HG03571 (cell line): ENCODE measurements around the gene PPP2R2B.
"Not testable (repeated sequence)": the region's sequence is repeated elsewhere in the genome, so short reads cannot be mapped to it uniquely, and the experiment has no call there.

Experiments
- ATAC-seq: cut with Tn5 transposase; IDR thresholded peaks from one replicate; pipeline ENCODE4 v1.9.1; 2021; ENCODE audit not compliant: unreplicated experiment

Gene PPP2R2B

DNA sequence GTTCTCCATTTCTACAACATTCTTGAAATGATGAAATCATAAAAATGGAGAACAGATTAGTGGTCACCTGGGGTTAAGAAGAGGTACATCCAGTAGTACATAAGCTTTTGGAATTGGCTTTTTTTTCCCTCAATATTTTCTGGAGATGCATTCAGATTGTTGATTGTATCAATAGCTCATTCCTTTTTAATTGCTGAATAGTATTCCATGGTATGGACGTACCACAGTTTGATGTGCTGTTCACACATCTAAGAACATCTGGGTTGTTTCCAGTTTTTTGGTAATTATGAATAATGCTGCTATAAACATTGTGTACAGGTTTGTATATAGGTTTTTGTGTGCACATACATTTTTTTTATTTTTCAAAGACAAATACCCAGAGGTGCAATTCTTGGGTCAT, 130.0 kb downstream of the PPP2R2B start:
- ATAC-seq = no peak

DNA sequence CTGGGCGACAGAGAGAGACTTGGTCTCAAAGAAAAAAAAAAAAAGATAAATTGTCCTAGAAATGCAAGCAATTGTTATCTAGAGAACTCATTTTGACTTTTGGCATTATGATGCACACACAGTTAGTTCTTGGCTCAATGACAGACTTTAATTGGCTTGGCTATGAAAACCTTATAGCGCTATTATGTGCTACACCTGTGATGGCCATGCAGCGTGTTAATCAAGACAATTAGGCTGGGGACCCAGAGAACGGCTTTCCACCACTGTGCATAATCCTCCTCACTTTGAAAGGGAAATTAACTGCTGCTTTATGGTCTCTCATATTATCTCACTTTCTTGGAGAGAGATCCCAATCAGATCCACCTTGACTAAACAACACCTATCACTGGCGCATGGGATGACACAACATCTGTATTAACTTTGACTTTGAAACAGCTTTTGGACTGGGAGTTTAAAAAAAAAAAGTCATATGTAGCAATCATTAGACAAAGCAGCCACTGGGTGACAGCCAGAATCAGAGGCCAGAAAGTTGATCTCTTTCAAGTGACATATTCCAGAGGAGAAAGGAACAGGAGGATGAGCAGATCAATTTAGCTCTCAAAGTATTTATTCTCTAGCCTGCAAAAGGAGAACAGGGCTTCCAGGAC, 132.5 kb downstream of the PPP2R2B start:
- ATAC-seq = no peak

DNA sequence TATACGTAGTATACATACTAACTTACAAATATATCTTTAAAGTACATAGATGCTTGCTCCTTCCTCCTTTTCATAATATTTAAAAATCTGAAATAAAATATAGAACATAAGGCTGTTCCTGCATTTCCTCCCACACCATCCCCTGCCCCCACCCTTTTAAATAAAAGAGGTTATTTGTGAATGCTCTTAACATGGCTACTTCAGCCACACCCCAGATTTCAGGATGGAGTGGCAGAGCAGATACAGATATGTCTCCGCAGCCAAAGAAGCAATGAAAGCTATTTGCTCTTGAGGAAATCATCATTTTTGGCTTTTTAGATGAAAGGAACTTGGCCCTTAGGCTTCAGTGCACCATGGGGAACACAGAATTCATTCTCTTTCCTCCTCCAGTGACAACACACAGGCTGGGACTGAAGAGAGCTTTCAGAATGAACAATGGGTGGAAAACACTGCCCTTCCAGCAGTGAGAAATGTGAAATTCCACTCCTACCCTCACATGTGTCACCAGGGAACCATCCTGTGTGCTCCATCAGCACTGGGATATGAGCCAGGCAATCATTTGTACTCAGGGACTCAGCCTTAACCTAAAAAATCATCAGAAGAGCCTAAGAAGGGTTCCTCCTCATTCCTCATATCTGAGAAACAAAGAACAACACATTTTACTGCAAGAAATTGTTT, 134.3 kb downstream of the PPP2R2B start:
- no peak for ATAC-seq

DNA sequence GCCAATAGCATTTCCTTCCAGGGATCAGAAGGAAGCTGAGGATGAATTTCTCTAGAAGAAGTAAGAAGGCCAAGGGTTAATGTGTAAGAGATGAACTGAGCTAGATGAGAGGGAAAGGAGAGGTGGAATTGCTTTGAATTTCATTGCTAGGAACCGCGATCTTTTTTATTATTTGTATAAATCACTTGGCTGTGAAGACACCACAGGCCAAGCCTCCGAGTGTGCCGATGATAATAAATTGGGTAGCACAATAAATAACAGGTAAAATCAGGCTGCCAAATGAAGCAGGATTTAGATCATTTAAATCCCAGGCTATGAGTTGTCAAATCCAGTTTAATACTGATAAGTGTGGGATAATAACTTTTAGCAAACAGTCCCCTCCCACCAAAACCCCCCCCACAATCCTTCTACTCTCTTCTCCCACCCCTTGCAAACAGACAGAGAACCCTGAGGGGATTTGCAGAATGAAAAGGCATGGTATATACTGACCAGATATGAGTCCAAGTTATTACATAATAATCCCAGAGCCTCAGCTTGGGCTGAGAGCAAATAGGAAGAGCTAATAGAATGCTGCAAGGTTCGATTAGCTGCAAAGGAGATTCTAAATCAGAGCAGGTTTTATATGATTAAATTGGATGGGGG, 143.5 kb downstream of the PPP2R2B start:
- ATAC-seq = no peak

DNA sequence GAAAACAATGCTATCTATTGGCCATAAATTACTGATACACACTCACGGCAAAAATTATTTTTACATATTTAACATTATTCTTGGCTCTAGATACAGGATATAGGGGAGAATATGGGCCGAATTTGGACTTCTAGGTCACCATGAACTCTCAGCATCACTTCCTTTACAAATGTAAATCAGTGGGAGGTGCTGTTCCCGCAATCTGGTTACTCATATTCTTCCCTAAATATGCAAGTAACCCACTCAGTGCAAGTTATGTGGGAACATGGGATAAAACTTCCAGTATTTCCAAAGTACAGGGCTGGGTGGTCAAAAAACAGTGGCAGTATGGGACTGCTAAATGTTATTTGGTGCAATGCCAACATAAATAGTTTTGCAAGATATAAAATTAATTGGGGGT, 145.6 kb downstream of the PPP2R2B start:
- no peak for ATAC-seq

DNA sequence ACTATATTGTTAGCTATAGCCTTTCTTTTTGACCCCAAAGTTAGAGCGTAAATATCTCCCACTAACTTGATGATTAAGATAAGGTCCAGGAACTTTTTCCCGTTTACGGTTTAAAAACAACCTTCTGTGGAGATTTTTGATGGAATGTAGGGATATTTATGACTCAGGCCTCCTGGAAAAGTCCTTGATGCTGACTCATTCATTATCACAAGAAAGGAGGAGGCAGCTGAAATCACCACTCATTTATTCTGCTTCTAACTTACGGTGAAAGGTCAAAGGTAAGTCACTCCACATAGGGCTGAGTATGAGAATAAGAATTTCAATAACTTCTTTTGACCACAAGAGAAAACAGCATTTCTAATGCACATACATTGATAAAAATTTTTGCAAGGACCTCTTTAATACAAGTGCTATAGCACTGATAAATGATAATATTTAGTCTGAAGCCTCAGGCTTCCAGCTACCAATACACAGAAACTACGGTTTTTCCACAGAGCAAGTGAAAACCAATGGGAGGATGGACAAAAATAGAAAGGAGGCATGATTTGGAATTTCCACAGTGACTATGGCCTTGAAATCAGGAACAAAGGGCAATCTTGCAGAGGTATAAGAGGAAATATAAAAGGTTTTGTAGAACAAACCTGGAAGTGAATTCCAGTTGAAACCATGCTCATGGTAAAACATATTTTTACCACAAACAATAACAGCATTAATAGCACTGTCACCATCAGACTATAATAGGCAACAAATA, 146.5 kb downstream of the PPP2R2B start:
- ATAC-seq = no peak

DNA sequence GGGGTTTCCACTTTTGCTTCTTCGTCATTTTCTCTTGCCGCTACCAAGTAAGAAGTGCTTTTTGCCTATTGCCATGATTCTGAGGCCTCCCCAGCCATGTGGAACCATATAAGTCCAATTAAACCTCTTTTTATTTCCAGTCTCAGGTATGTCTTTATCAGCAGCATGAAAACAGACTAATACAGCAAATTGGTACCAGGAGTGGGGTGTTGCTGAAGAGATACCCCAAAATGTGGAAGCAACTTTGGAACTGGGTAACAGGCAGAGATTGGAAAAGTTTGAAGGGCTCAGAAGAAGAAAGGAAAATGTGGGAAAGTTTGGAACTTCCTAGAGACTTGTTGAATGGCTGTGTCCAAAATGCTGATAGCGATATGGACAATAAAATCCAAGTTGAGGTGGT, 149.8 kb downstream of the PPP2R2B start:
- not testable (repeated sequence) for ATAC-seq

DNA sequence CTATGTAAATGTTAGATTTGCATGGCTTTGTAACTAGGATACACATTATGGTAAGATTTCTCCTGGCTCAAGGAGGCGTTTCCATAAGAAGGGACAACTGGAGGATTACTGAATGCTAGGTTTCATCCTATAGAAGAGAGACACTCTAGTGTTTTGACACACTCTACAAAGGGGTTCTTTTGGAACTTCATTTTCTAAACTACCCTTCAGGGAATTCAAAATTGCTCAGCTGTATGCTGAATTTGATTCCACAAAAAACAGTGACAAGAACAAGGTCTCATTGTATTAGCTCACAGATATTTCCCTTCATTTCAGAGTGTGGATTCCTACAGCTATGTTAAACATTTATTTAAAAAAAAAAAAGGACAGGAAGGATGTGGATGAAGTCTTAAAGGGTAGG, 151.7 kb downstream of the PPP2R2B start:
- ATAC-seq = no peak

DNA sequence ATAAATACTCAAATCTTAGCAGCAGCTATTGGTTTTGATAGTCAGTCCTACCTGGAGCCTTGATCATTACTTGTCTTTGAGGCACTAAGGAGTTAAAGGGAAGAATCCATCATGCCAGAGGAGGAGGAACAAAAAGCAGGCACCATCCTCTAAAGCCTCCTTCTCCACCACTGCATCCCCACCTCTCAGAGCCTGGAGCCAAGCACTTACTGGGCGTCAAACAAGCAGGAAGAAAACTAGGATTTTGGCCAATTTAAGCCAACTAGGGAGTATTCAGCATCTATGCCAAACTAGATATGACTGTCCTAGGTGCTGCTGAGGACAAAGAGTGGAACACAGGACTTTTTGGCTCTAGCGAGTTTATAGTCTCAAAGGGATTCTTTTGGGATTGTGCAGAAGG, 152.5 kb downstream of the PPP2R2B start:
- no peak for ATAC-seq

DNA sequence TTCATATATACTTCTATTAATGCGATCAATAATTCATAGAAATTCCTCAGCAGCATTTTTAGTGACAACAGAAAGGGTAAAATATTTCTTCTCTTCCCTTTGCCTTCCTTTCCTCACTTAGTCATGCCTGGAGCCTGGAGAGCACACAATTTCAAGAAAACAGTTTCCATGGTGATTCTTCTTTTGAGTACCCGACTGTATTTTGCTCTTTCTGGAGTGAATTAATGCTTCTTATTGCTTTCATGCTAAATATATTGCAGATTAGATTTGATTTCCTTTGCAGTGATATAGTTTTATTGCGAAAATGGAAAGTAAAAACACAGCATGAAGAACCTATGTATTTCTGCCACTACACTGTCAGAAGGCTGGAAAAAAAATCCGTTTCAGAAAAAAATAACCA, 153.5 kb downstream of the PPP2R2B start:
- ATAC-seq = no peak

DNA sequence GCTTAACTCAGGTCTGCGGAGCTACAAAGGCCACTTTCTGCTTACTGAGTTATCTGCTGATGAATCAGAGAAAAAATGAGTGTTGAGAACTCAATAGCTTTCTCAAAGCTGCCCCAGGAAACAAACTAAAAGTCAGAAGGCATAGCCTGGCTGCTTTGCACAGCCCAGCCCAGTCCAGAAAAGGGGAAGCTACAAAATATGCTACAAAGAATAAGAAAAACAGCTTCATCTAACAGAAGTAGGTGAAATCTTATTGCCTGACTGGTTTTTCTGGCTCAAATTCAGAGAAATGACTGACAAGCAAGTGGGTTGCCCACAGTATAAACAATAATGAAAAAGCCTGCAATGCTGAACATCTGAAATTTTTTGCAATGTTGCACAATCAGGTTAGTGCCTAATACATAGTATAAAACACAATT, 156.2 kb downstream of the PPP2R2B start:
- no peak for ATAC-seq

DNA sequence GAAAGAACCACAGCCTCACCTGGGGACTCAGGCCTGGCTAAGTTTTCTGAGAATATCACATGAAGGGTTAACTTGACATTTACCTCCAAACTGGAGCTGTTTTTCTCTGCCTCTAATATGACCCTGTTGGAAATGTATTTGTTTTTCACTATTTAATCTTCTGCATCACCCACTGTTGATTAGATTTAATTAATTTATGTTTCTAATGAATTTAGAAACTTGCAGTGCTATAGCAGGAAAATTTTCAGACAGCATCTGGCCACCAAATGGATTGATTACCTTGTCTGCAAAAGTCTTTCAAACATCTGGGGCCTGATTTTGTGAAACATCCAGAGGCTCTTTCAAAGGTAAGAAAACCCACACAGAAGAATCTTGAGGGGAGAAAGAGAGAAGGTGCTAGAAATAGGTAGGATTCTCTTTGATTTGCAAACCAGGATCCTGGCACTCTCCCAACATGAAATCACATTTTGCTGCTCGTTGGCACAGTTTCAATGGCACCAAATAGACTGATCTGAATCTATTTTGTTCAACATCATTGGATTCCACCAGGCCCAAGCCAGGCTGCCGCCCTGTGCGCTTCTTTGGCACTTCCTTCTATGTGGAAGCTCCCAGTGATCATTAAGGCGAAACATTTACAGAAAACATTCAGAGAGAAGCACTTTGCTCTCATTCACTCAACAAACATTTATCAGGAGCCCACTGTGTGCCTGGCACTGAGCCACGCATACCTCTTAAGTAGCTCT, 157.3 kb downstream of the PPP2R2B start:
- no peak for ATAC-seq

DNA sequence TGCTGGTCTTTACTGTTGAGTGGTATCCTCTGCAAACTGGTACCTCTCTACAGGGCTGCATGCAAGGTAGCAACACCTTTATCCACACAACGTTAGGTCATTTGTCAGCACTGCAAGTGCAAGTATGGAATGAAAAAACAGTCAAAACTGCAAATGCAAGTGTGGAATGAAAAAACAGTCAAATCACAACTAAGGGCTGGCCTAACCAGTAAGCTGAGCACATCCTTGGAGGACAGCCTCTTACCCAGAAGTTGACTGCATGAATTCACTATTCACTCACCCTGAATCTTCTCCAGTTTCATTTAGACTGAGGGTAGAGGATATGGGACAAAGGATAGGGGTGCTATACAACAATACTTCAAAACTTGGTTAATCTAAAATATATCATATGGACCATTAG, 158.4 kb downstream of the PPP2R2B start:
- ATAC-seq = no peak

DNA sequence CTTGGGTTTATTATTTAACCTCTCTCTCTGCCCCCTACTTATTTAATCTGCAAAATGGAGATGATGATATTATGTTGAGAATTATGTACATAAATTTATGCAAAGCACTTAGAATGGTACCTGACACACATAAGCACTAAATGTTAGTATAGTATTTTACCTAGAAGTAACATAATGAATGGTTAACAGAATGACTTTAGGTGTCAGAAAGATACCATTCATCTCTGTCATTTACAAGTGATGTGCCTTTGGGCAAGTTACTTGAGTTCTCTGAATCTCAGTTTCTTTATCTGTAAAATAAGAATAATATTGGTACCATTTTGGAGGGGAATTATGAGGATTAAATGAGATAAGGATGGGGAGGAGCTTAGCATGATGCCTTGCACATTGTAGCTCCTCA, 159.4 kb downstream of the PPP2R2B start:
- no peak for ATAC-seq

DNA sequence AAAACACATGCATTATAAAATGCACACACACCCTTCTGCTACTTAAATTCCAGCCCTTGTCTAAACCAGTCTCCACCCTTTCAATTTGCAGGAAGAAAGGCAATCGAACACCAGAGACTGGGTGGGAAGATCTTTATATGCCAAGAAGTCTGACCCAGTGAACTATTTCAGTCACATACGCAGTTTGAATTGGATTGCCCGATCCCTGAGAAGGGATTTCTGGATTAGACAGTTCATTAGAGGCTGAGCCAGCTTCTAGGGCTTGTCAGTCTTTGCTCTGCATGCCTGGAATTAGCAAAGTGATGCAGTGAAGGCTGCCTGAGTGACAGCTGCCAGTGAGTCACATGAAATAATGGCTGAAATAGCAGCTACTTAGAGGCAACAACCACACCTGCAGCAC, 159.9 kb downstream of the PPP2R2B start:
- no peak for ATAC-seq

DNA sequence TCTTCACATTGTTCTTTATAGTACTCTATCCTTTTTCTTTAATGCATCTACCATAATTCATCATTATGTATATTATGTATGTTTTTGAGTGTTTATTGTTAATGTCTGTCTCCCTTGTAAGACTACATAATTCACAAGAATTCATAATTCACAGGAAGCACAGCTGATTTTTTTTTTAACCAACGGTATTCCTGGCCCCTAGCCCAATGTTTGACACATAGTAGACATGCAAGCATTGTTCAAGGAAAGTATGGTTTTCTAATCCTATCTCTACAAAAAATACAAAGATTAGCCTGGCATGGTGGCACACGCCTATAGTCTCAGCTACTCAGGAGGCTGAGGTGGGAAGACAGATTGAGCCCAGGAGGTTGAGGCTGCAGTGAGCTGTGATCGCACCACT, 160.6 kb downstream of the PPP2R2B start:
- ATAC-seq = no peak

DNA sequence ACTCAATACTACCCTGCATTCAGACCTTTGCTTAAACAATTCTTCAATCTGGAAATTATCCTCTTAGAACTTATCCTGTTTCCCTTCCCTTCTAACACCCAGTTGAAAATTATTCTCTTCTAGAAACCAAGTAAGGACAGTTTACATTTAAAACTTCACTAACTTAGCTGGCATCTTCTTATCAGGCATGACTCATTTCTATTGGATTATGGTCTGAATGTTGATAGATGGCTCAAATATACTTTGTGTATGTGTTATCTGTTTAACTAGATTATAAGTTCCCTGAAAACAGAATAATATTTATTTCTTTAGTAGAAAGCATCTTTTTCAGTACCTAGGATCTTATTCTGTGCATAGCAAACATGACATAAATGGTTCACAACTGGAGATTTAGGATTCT, 161.9 kb downstream of the PPP2R2B start:
- no peak for ATAC-seq

DNA sequence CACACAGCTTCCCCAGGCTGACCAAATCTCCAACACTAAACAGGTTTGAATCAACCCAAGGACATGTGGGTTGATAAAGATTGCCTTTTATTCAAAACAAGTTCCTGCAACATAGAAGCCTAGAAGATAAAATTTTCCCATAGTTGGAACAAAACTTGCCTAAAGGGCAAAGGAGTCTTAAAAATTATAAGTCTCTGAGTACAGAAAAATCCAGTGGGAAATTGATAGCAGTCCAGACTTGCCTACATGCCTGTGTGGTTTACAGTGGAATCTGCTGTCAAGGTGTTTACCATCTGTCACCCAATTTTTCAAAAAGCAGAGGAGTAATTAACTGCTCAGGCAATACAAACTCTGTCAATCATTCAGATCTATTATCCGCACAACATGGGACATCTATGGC, 168.2 kb downstream of the PPP2R2B start:
- ATAC-seq = no peak

DNA sequence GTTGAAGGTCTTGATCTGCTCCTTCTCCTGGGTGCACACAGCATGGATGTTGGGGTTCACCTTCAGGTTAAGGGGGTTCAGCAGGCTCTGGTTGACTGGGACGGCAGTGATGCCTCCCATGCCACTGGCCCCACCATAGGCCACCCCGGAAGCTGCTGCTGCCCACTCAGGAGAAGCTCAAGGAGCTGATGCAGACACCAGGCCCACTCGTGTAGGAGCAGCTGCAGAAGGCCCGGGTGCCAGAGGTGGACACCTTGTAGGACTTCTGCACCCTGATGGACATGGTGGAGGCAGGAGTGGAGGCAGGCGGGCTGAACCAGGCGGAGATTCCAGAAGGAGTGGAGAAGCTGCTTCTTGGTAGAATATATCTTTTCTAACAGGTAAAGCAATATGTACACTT, 171.2 kb downstream of the PPP2R2B start:
- no peak for ATAC-seq

DNA sequence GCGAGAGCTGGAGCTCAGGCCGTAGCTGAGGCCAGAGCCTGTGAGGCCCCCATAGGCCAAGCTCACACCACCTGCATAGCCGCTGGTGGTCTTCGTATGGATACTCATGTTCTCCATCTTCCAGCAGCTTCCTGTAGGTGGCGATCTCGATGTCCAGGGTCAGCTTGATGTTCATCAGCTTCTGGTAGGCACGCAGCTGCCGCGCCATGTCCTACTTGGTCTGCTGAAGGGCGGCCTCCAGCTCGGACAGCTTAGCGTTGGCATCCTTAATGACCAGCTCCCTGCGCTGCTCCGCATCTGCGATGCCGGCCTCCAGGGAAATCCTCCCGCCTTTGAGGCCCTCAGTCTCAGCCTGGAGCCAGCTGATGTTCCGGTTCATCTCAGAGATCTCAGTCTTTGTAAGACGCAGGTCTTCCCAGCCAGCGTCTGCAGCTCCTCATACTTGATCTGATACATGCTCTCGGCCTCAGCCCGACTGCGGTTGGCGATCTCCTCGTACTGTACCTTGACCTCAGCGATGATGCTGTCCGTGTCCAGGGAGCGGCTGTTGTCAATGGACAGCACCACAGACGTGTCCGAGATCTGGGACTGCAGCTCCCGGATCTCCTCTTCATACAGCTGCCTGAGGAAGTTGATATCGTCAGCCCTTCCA, 172.1 kb downstream of the PPP2R2B start:
- no peak for ATAC-seq
